ENCODE measurements around the gene APOBEC3B. TPM values are rescaled to one million over a fixed set of nuclear protein-coding genes. Genes with fewer than 3 reads are reported as not detected.

The APOBEC3B gene
- 0.70 and 1.3 TPM in 2 replicates for total RNA-seq

DNA sequence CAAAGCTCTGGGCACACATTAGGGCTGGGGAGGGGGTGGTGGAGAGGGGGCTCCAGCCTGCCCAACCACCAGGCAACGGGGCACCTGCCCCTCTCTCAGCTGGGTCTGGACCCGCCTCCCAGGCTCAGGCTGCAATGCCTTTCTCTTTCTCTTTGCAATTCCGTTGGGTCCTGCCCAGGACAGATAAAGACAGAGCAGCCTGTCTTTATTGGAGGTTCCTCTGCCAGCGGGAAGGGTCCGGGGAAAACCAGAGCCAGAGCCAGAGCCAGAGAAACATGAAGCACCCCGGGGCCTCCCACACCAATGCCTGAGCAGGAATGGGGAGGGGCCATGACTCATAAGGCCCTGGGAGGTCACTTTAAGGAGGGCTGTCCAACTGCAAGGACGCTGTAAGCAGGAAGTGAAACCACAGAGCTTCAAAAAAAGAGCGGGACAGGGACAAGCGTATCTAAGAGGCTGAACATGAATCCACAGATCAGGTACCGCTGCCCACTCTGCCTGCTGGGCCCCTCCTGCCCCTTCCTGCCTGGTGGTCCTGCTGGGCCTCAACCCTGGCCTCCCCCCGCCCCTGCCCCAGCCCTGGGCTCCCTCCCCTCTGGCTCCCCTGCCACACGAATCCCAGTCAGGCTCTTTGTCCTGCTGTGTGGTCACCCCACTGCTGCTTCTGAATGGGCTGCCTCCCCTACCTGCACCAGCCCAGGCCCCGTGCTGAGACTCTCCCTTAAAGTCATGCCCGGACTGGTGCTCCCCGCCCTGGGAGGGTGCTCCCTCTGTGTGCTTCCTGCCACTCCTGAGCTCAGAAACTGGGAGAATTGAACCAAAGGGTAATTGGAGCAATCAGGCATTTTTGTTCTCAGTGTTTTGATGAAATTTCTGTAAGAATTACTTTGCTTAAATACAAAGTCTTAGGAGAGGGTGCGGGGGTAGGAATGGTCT lies at the start of gene APOBEC3B:
APOBEC3B (plus strand) TSS at position 356 of the 936 bp plus-strand sequence; CDS start at position 463, 107 bp downstream.

DNA sequence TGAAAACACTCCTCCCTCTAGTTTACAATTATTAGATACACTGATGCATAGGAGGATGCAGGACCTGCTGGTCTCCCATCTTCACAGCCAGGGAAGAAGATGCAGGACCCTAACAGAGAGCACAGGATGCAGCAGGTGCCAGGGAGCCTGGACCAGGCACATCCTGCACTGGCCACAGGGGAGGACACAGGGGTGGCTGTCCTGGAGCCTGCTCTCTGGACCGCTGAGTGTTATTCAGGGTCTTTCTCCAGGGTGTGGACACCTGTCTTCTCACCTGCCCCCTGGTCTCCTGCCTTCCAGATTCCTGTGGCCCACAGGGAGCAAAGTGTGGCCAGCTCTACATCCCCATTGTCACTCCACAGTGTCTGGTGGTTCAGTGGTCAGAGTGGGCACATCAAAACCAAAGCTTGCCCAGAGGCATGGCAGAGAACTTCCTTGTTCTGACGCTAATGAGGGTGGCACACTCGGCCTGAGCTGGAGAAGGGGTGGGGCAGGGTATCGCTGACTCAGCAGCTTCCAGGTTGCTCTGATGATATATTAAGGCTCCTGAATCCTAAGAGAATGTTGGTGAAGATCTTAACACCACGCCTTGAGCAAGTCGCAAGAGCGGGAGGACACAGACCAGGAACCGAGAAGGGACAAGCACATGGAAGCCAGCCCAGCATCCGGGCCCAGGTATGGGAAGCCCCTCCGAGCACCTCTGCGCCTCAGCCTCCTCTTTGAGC lies 24.9 kb upstream of the APOBEC3B start, which contains the start of gene APOBEC3A:
APOBEC3A (plus strand) TSS at position 564 of the 725 bp plus-strand sequence; CDS start at position 647, 83 bp downstream.

DNA sequence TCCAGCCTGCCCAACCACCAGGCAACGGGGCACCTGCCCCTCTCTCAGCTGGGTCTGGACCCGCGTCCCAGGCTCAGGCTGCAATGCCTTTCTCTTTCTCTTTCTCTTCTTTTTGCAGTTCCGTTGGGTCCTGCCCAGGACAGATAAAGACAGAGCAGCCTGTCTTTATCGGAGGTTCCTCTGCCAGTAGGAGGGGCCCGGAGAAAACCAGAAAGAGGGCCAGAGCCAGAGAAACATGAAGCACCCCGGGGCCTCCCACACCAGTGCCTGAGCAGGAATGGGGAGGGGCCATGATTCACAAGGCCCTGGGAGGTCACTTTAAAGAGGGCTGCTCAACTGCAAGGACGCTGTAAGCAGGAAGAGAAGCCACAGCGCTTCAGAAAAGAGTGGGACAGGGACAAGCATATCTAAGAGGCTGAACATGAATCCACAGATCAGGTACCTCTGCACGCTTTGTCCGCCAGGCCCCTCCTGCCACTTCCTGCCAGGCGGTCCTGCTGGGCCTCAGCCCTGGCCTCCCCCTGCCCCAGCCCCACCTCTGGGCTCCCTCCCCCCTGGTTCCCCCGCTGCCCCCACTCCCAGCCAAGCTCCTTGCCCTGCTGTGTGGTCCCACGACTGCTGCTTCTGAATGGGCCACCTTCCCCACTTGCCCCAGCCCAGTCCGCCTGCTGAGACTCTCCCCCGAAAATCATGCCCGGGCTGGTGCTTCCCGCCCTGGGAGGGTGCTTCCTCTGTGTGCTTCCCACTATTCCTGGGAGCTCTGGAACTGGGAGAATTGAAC lies 32.0 kb downstream of the APOBEC3B start, which contains the start of gene APOBEC3C:
APOBEC3C (plus strand) TSS at position 316 of the 781 bp plus-strand sequence; CDS start at position 422, 106 bp downstream.

DNA sequence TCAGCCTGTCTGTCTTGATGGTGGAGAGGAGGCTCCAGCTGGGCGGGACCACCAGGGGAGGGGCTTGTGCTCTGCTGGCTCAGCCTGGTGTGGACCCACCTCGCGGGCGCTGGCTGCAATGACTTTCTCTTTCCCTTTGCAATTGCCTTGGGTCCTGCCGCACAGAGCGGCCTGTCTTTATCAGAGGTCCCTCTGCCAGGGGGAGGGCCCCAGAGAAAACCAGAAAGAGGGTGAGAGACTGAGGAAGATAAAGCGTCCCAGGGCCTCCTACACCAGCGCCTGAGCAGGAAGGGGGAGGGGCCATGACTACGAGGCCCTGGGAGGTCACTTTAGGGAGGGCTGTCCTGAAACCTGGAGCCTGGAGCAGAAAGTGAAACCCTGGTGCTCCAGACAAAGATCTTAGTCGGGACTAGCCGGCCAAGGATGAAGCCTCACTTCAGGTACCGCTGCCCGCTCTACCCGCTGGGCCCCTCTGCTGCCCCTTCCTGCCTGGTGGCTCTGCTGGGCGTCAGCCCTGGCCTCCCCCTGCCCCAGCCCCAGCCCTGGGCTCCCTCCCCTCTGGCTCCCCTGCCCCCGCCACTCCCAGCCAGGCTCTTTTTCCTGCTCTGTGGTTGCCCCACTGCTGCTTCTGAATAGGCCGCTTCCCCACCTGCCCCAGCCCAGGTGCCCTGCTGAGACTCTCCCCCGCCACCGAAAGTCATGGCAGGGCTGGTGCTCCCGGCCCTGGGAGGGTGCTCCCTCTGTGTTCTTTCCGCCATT lies 58.6 kb downstream of the APOBEC3B start, which contains the start of gene APOBEC3F:
APOBEC3F (plus strand) TSS at position 327 of the 759 bp plus-strand sequence; CDS start at position 424, 97 bp downstream.

Other genes with a start within 250 kb of the APOBEC3B start
- 81.4 and 85.8 TPM in 2 replicates for gene SUN2, start 226.3 kb upstream of the APOBEC3B start, total RNA-seq
- 20.5 and 23.1 TPM in 2 replicates for gene DNAL4, start 188.2 kb upstream of the APOBEC3B start, total RNA-seq
- 0.19 and 0.21 TPM in 2 replicates for gene NPTXR, start 138.3 kb upstream of the APOBEC3B start, total RNA-seq
- gene CBX6, start 110.1 kb upstream of the APOBEC3B start, total RNA-seq: 12.4 and 19.2 TPM in 2 replicates
- 0.49 TPM in 1 of 2 replicates, not detected in the other for gene APOBEC3A, start 24.7 kb upstream of the APOBEC3B start, total RNA-seq
- 18.8 and 27.0 TPM in 2 replicates for gene APOBEC3C, start 31.9 kb downstream of the APOBEC3B start, total RNA-seq
- gene APOBEC3D, start 38.8 kb downstream of the APOBEC3B start, total RNA-seq: 0.14 TPM in 1 of 2 replicates, not detected in the other
- gene APOBEC3F, start 58.5 kb downstream of the APOBEC3B start, total RNA-seq: 2.1 and 4.2 TPM in 2 replicates
- 0.56 and 2.0 TPM in 2 replicates for gene APOBEC3G, start 94.9 kb downstream of the APOBEC3B start, total RNA-seq
- 0.28 TPM in 1 of 2 replicates, not detected in the other for gene APOBEC3H, start 114.9 kb downstream of the APOBEC3B start, total RNA-seq
- gene CBX7, start 170.3 kb downstream of the APOBEC3B start, total RNA-seq: 0.09 and 0.21 TPM in 2 replicates